ENCODE results near the gene NME7. TPM values are rescaled to one million over a fixed set of nuclear protein-coding genes. Genes with fewer than 3 reads are reported as not detected.

The NME7 gene, protein sequence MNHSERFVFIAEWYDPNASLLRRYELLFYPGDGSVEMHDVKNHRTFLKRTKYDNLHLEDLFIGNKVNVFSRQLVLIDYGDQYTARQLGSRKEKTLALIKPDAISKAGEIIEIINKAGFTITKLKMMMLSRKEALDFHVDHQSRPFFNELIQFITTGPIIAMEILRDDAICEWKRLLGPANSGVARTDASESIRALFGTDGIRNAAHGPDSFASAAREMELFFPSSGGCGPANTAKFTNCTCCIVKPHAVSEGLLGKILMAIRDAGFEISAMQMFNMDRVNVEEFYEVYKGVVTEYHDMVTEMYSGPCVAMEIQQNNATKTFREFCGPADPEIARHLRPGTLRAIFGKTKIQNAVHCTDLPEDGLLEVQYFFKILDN
- total RNA-seq (ENCODE audit: low replicate concordance), result 17.3 and 18.3 TPM in 2 replicates

DNA sequence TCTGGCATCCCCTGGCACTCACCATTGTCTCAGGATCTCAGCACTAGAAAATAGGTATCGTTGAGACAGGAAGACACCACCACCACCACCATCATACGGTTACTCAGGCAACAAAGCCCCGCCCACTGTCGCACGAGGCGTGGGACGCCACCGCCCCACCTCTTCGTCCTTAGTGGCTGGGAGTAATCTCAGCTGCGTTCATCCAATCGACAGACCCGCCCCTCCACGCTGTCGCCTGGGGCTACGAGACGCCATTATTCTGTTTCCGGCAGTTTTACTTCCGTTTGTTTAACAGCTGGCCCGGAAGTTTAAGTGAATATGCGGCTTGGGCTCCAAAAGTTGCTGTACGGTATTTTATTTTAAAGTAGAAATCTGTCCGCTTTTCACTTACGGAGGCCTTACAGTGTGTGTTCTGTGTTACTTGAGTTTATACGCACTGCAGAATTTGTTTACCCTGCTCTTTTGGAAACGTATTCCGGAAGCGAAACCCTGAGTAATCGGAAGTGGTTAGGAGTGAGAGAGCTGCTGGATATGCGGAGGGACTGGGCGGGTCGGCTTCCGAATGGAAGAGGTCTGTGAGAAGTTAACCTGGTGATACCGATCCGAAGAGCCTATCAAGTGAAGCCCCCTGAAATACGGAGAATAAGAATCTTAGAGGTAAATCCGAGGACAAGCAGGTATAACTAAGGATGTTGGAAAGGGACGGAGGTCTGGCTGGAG, at the start of gene NME7, which contains the start of gene BLZF1:
TSS of gene NME7 (minus strand) at position 112 of the 720 bp plus-strand sequence. CDS start at position 25, 87 bp downstream.
TSS of gene BLZF1 (plus strand) at position 510 of the 720 bp plus-strand sequence. CDS start 1,328 bp downstream, outside the sequence.

DNA sequence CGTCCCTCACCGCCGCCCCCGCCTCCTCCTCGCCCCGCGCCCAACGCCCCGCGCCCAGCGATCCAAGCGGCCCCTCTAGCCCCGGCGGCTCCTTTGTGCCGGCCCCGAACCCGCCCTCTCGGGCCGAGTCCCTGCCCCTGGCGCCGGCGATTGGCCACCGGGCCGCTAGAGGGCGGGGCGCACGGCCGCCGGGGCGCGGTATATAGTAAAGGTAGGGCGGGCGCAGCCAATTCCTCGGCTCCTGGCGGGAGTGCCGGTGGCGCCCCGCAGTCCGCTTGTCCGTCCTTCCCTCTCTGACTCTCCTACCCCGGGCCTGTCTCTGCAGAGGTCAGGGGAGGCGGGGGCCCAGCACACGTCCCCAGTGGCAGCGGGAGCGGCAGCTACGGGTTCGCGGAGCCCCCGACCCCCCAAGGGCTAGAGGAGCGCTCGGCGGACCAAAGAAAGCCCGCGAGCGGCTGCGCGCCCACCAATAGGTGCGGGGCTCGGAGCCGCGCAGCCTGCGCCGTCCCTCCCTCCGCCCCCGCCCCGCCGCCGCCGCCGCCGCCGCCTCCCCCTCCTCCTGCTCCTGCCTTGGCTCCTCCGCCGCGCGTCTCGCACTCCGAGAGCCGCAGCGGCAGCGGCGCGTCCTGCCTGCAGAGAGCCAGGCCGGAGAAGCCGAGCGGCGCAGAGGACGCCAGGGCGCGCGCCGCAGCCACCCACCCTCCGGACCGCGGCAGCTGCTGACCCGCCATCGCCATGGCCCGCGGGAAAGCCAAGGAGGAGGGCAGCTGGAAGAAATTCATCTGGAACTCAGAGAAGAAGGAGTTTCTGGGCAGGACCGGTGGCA, 261.3 kb downstream of the NME7 start, which contains the start of gene ATP1B1:
TSS of gene ATP1B1 (plus strand) at position 596 of the 826 bp plus-strand sequence. CDS start at position 736, 140 bp downstream.

Other genes with a start within 250 kb of the NME7 start
- 10.4 and 20.1 TPM in 2 replicates for gene BLZF1, start 398 bp upstream of the NME7 start, total RNA-seq (ENCODE audit: low replicate concordance)
- gene CCDC181, start 59.7 kb upstream of the NME7 start, total RNA-seq (ENCODE audit: low replicate concordance), result 0.38 TPM in 1 of 2 replicates, not detected in the other
- gene SLC19A2, start 118.1 kb upstream of the NME7 start, total RNA-seq (ENCODE audit: low replicate concordance), result 6.8 and 11.0 TPM in 2 replicates
- under 0.01 TPM in 1 of 2 replicates, not detected in the other for gene F5, start 218.7 kb upstream of the NME7 start, total RNA-seq (ENCODE audit: low replicate concordance)

All from smooth muscle cell of the coronary artery (primary cell).